ENCODE results near the gene FGGY.
"Not testable (repeated sequence)": the region's sequence is repeated elsewhere in the genome, so short reads cannot be mapped to it uniquely, and the experiment has no call there.

Gene FGGY

DNA sequence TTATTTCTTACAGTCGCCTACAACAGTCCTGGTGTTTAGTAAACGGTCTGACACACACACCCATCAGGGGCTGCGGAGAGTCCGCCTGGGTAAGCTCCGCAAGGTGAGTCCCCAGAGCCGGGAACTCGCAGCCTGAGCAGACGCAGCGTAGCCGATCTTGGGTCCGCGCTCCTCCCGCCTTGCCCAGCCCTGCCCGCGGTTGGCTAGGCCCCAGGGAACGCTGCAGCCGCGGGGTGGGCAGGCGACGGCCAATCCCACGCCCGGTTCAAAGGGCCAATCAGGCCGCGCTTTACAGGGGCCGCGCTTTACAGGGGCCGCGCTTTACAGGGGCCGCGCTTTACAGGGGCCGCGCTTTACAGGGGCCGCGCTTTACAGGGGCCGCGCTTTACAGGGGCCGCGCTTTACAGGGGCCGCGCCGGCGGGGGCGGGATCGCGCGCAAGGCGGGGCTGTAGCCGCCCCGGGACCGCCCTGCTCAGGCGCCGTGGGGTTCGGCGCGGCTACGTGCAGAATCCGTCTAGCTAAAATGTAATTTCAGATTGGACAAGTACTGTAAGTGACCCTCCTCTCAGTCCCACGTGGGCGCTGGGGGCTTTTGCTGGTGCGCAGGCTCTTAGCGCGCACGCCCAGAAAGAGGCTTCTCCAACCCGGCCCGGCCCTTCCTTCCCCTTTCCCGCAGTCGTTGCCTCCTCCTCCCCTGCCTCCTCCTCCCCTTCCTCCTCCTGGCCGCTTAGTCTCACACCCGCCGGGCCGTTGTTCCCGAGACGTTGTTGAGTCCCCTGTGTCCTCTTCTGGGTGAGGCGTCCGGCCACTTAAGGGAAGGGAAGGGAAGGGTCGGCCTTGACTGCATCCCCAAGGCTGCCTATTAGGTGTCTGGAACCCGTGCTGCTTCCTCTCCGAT lies at the start of gene FGGY:
Gene FGGY, plus strand, starts transcription at position 737 of the 899 bp plus-strand sequence. CDS start 24,456 bp downstream, outside the sequence.
- peak; percentile 58 to 97 (median 91) for DNase-seq

DNA sequence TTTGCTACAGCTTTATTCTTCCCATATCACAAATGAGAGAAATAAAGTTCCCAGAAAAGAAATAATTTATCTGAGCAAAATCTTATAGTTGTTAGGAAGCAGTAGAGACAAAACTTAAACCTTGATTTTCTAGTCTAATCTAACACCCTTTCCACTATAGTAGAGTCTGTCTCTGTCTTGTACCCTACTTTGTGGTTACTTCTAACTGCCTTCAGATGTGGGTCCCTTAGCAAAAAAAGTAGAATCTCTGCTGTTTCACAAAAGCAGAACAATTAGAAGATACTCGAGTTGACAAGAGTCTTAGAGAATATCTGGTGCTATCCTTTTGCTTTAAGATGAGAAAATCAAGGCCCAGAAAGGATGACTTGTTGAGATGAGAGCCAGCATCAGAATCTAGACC lies 48.1 kb upstream of the FGGY start:
- no peak for DNase-seq

GRCh38 chr1:59249396-59250137 lies 47.3 kb upstream of the FGGY start:
- peak in 20 of 56 donors; percentile 1 to 71 (median 10) for DNase-seq

DNA sequence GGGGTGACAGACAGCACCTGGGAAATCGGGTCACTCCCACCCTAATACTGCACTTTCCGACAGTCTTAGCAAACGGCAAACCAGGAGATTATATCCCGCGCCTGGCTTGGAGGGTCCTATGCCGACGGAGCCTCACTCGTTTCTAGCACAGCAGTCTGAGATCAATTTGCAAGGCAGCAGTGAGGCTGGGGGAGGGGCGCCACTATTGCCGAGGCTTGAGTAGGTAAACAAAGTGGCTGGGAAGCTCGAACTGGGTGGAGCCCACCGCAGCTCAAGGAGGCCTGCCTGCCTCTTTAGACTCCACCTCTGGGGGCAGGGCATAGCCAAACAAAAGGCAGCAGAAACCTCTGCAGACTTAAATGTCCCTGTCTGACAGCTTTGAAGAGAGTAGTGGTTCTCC lies 45.8 kb upstream of the FGGY start:
- DNase-seq, result not testable (repeated sequence)

DNA sequence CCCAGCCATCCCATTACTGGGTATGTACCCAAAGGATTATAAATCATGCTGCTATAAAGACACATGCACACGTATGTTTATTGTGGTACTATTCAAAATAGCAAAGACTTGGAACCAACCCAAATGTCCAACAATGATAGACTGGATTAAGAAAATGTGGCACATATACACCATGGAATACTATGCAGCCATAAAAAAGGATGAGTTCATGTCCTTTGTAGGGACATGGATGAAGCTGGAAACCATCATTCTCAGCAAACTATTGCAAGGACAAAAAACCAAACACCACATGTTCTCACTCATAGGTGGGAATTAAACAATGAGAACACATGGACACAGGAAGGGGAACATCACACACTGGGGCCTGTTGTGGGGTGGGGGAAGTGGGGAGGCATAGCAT lies 40.5 kb upstream of the FGGY start:
- DNase-seq, result not testable (repeated sequence)

DNA sequence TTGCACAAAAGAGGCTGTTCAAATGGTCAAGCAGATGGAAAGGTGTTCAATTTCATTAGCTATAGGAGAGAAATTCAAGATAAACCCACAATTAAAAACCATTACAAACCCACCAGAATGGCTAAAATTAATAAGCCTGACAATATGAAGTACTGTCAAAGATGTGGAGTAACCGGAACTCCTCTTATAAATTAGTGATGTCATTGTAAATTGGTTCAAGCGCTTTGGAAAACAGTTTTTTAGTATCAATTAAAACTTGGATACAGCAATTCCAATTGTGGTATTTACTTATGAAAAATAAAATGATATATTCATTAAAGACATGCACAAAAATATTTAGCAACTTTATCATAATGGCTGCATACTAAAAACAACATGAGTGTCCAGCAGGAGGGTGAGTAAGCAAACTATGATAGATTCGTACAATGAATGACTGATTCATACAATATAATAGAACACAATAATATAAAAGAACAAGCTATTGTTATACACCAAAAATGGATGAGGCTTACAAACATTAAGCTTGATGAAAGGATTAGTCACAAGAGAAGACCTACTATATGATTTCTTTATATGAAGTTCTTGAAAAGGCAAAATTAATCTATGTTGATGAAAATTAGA lies 38.4 kb upstream of the FGGY start:
- DNase-seq, result no peak

DNA sequence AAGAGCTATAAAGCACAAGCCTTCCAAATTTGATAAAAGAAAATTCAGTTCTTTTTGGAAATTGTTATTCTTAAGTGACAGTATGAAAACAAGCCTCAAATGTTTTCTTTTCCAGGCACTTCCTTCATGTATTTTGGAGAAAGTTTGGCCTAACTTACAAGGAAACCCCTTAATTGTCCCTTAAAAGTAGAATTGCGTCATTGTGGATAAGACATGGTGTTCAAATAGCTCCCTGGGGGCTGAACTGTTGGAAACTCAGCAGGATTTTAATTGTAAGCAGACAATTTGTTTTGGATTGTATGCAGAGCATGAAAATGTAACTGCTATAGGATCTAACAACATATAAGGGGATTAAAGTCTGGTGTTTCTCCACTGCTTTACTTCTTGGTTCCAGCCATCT lies 35.4 kb upstream of the FGGY start:
- DNase-seq, result no peak

DNA sequence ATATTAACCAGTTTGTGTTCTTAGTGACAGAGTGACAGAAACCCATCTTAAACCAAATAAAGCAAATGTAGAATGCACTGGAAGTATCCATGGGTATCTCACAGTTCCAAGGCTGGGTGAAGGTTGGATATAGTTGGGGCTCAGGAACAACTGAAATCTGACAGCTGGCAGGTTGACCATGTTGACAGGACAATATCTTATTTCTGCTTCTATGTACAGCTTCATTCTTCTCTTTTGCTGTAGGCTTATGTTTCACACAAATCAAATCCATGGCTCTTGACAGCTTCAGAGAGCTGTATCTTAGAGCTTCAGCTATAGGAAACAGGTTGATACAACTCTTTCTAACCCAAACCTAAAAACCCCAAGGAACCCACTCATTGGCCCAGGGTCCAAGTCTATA lies 34.3 kb upstream of the FGGY start:
- no peak for DNase-seq

- DNase-seq, result no peak
Measured at GRCh38 chr1:59263111-59263510, 33.8 kb upstream of the FGGY start.

- DNase-seq, result no peak
Measured at GRCh38 chr1:59265622-59266021, 31.3 kb upstream of the FGGY start.

- DNase-seq, result no peak
Measured at GRCh38 chr1:59266180-59266926, 30.5 kb upstream of the FGGY start.

DNA sequence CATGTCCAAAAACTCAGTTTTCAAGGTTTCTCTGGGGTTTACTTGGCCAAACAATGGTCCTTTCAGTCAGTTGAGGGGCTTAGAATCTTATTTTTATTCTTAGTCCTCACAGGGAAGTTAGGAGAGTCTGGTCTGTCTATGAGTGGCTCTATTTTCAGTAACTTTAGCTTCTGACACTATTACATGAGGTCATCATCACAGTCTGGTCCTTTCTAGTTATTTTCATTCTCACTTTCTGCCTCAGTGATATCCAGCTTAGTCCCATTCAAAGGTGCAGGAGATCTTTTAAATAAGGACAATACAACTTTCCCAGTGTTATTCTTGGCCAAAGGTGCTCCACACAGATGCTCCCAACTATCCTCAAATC lies 30.0 kb upstream of the FGGY start:
- no peak for DNase-seq

DNA sequence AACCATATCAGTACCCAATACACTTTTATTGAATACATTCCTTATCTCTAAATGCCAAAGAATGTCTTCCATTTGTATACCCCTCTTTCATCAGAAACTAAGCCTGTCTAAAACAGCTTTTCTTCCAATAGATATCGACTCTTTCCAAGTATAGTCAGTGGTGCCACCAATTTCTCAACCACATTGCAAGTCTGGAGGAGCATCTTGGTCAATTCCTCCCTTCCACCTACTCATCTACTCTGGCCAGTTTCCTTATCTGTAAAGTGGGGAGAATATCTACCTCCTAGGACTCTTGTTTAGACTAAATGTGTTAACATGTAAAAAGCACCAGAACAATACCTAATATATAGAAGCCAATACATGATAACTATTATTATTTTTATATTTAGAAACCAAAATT lies 28.5 kb upstream of the FGGY start:
- DNase-seq, result no peak

DNA sequence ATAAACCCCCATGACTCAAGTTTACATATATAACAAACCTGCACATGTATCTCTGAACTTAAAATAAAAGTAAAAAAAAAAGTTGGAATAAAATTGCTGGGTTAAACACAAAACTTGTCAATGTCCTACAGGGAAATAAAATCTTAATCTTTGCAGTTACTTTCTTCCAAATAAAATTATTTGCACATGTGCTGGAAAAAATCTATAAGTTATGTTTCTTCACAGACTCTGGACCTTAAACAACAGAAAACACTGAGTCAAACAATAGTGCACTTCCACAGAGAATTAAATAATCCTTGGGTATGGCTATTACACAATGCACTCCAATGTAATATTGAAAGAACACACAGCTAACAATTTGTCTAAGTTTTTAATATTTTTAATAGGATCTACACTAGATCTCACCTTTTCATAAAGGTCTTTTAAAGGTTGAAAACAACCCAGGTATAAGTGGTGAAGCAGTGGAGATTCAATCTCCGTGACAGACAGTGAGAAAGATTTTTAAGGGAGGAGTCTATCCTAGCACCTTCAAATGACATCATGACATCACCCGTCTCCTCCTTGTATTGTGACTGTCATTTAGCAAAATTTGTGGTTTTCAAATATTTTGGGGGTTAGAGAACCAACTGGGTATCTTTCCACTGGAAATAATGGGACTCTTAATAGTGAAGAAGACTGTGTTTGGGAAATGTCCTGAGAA lies 25.2 kb upstream of the FGGY start:
- no peak for DNase-seq

- no peak for DNase-seq
Measured at GRCh38 chr1:59272507-59272906, 24.4 kb upstream of the FGGY start.

DNA sequence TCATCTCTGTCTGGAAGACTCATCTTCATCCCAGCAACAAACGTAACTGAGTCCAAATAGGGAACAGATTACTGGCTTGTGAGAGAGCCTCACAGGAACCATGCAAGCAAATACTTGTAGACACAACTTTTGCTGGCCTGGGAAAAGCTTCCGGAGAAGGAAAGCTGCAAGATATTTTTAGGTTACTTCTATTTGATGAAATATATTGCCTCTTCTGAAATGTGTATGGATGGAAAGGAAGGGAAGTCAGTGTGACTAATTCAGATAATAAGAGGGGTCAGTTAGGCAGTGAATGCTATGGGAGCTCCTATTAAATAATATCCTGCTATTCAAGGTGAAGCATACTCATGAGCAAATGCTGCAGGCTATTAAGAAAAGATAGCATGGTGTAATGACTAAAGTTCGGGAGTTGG lies 20.4 kb upstream of the FGGY start:
- no peak for DNase-seq

DNA sequence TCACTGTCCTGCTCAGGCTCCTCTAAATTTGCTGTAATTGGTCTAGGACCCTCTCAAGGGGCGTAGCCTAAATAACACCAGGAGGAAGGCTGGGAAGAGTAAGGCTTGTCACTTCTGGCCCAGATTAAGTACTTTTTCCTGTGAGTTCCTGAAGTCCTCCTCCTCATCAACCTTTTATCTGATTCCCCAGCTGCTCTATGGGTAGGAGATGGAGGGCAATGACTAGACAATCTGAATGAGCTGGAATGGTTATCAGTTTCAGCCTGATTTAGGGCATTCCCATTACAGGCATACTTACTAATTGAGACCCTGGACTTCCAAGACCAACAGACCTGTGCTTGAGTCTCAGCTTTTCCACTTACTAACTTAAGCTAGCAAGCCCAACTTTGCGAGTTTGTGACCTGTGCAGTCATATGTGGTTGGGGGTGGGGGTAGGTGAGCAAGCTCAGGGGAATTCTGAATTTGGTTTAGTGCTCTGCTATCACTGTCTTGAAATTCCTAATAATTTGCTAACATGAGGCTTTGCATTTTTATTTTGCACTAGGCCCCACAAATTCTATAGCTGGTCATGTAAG lies 18.0 kb upstream of the FGGY start:
- no peak for DNase-seq

GRCh38 chr1:59279645-59280044 lies 17.2 kb upstream of the FGGY start:
- no peak for DNase-seq

DNA sequence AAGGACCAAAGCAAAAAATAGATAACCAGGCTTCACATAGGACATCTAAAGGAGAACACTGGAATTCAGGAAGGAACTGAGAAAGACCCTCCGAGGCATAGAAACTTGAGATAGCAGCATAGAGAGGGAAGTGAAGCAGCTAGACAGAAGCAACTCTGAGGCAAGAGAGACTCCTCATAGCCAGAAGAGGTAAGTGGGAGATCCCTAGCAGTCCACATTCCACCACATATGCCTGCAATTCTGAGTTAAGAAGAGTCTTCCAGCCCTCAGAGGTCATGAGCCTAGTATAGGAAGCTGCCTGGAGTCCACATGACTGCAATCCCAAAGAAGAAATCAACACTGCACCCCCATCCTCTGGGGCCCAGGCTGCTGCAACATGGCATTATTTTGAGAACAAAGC lies 13.9 kb upstream of the FGGY start:
- DNase-seq, result no peak

GRCh38 chr1:59285691-59286090 lies 11.2 kb upstream of the FGGY start:
- no peak for DNase-seq

DNA sequence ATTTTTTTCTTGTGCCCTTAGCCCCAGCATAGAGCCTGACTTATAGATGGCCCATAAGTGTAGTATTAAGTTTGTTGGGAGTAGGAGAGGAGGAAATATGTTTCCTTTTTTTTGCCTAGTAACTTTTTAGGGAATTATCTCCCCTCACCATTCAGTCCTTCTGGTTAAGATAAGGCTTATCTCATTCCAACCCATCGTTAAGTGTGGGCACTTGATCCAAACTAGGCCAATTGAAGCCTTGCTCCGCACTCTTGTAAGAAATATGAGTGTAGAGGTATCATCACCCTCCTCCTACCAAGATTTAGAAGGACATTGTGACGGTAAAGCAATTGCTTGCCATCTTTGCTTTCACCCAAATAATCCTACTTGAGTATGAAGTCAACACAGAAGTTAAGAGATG lies 8.8 kb upstream of the FGGY start:
- no peak for DNase-seq

Measured in nucleus accumbens (tissue), 56 donors.